ENCODE data around the gene ITPR2. TPM values are rescaled to one million over a fixed set of nuclear protein-coding genes. Genes with fewer than 3 reads are reported as not detected.

Gene ITPR2
- polyA plus RNA-seq, 1 of the 3 experiments (the other 2 are of a cell fraction), result 2.3 TPM

- Histone ChIP-seq H2AFZ (ENCODE audit: low read depth) (no peak overlapping the region), H3K36me3 (replicated peaks in 1 of 2; ENCODE audit: control insufficient read depth in 1 of 2, insufficient read depth in 2 of 2, low read length in 1 of 2) (peaks cover 5 to 18% of the 10 kb centered on the region in 2 experiments), H3F3A (replicated peaks; ENCODE audit: insufficient read depth) (peaks cover 16% of the 10 kb centered on the region), H3K4me2 (0 out of 2 replicates have a peak overlapping the region, but pooled peaks have one; percentile 31), H3K9me3 (no peaks in the 10 kb centered on the region), H4K20me1 (ENCODE audit: insufficient read depth) (no peaks in the 10 kb centered on the region), H3K4me1 (ENCODE audit: control insufficient read depth in 1 of 2, insufficient read depth in 2 of 2, low read depth in 1 of 2, low read length in 1 of 2) (peaks cover 0 to 22% of the 10 kb centered on the region in 2 experiments; a peak in 2 of 4 replicates), H3K27me3 (ENCODE audit: insufficient read depth) (no peaks in the 10 kb centered on the region), H3K9ac (peak overlapping the region; percentile 35; the same call in 1 of the 2 replicates), H3K27ac (ENCODE audit: low read depth in 2 of 2, low read length in 1 of 2) (peak overlapping the region; percentile 39 to 87; a peak in 3 of 4 replicates), H3K79me2 (ENCODE audit: insufficient read depth) (no peaks in the 10 kb centered on the region), H3K4me3 (ENCODE audit: low read depth in 2 of 2, low read length in 1 of 2) (no peak overlapping the region), H3K9me2 (no peaks in the 10 kb centered on the region)
- no peak for DNase-seq
- ChIA-PET CTCF (no interaction called here), POLR2A (no interaction called here)
- 11% methylated on average over 1 of the region's 1 CpG for WGBS (ENCODE audit: low lambda C conversion rate)
- TF ChIP-seq FOXM1 (IDR thresholded peaks at IDR 0.05; ENCODE audit: low read depth) (no peak), ZBTB33 (IDR thresholded peaks at IDR 0.05; ENCODE audit: borderline replicate concordance, low read depth) (0 out of 2 replicates have a peak, but pooled peaks have one; percentile 27), NFIC (IDR thresholded peaks at IDR 0.05; ENCODE audit: borderline replicate concordance) (peak; percentile 58), TEAD4 (IDR thresholded peaks at IDR 0.05; ENCODE audit: borderline replicate concordance, insufficient read depth) (peak; percentile 78), IRF3 (IDR thresholded peaks at IDR 0.05; ENCODE audit: low read depth, low read length) (no peak), NRF1 (IDR thresholded peaks at IDR 0.05; ENCODE audit: low read depth, low read length) (no peak), FOSL2 (IDR thresholded peaks at IDR 0.05; ENCODE audit: borderline replicate concordance, low read depth) (peak; percentile 63; the same call in 1 of the 2 replicates), POLR2AphosphoS5 (IDR thresholded peaks at IDR 0.05; ENCODE audit: low read depth, low read length) (0 out of 2 replicates have a peak, but pooled peaks have one; percentile 21), FOXJ3 (CRISPR knock-in tag; IDR thresholded peaks at IDR 0.05) (no peak), GABPA (IDR thresholded peaks at IDR 0.05; ENCODE audit: low read depth) (no peak), TCF12 (IDR thresholded peaks at IDR 0.05) (peak; percentile 72), CTCF (IDR thresholded peaks at IDR 0.05) (no peak), JUND (IDR thresholded peaks at IDR 0.05) (peak; percentile 46; the same call in 1 of the 2 replicates), RXRA (IDR thresholded peaks at IDR 0.05; ENCODE audit: borderline replicate concordance, low read depth) (peak; percentile 97), REST (IDR thresholded peaks at IDR 0.05; ENCODE audit: low read depth, low read length) (no peak), EP300 (IDR thresholded peaks at IDR 0.05; ENCODE audit: borderline replicate concordance in 1 of 2, low read depth in 1 of 2, low read length in 1 of 2) (peak in 1 of 2 experiments; percentile 62; a peak in 2 of 4 replicates), SIN3A (IDR thresholded peaks at IDR 0.05; ENCODE audit: borderline replicate concordance, low read depth, low read length) (no peak), GATA2 (CRISPR knock-in tag; IDR thresholded peaks at IDR 0.05) (no peak), MEF2A (IDR thresholded peaks at IDR 0.05; ENCODE audit: borderline replicate concordance, low read depth) (no peak), YY1 (IDR thresholded peaks at IDR 0.05; ENCODE audit: low read depth) (no peak), TAF1 (IDR thresholded peaks at IDR 0.05; ENCODE audit: borderline replicate concordance, low read depth, low read length) (no peak), PBX3 (IDR thresholded peaks at IDR 0.05) (peak; percentile 28; the same call in 1 of the 2 replicates)
Measured at GRCh38 chr12:26648584-26648983, 184.4 kb downstream of the ITPR2 start.
